Keratinocyte (primary cell): ENCODE measurements around the gene SLC7A7. TPM values are rescaled to one million over a fixed set of nuclear protein-coding genes. Genes with fewer than 3 reads are reported as not detected.
"Not testable (repeated sequence)": the region's sequence is repeated elsewhere in the genome, so short reads cannot be mapped to it uniquely, and the experiment has no call there.

Experiments
- DNase-seq: peaks from one replicate; pipeline ENCODE4 v3.0.0-alpha.2; 2011; ENCODE audit warnings: low read depth, missing footprints, low spot score
- FAIRE-seq: peaks from 2 replicates; lab custom pipeline; 2011; peaks lifted over from hg19 to GRCh38; lab: Jason Lieb, UNC
- H2AFZ ChIP-seq: 2 replicates; pipeline ENCODE4 v1.6.0; 2012; ENCODE audit warnings: low read length, control low read depth, inconsistent platforms; ENCODE audit not compliant: control insufficient read depth
- H3K27ac ChIP-seq: 2 replicates; pipeline ENCODE4 v1.5.1; 2011; ENCODE audit warnings: low read length; ENCODE audit not compliant: control insufficient read depth, insufficient read depth
- H3K27me3 ChIP-seq: 3 replicates; pipeline ENCODE4 v1.6.0; 2011; ENCODE audit warnings: low read length; ENCODE audit not compliant: control insufficient read depth, insufficient read depth; ENCODE audit errors: extremely low read depth
- H3K36me3 ChIP-seq, 2 experiments: 2 replicates in 1 of 2; 3 replicates in 1 of 2; pipeline ENCODE4 v1.5.1; 2011; ENCODE audit warnings: low read length in 2 of 2, mild to moderate bottlenecking in 1 of 2; ENCODE audit not compliant: control insufficient read depth in 2 of 2, insufficient read depth in 2 of 2; ENCODE audit errors: extremely low read depth in 1 of 2
- H3K4me1 ChIP-seq: 3 replicates; pipeline ENCODE4 v1.5.1; 2011; ENCODE audit warnings: low read length; ENCODE audit not compliant: control insufficient read depth, insufficient read depth; ENCODE audit errors: extremely low read depth
- H3K4me2 ChIP-seq: 3 replicates; pipeline ENCODE4 v1.6.0; 2011; ENCODE audit warnings: low read depth, low read length; ENCODE audit not compliant: control insufficient read depth, insufficient read depth; ENCODE audit errors: extremely low read depth
- H3K4me3 ChIP-seq, 3 experiments: fragments of 200-600 bp in 1 of 3; sonication (generic) in 1 of 3; 2 replicates in 2 of 3; 3 replicates in 1 of 3; pipeline ENCODE4 v1.5.1; 2011 to 2016; ENCODE audit warnings: low read length in 3 of 3, mild to moderate bottlenecking in 3 of 3, control low read depth in 2 of 3, inconsistent platforms in 1 of 3, low read depth in 1 of 3, mixed read lengths in 1 of 3, mixed run types in 1 of 3, moderate library complexity in 1 of 3; ENCODE audit not compliant: control insufficient read depth in 2 of 3, insufficient read depth in 2 of 3; ENCODE audit errors: extremely low read depth in 1 of 3
- H3K79me2 ChIP-seq: 2 replicates; pipeline ENCODE4 v1.6.0; 2012; ENCODE audit warnings: low read length; ENCODE audit not compliant: control insufficient read depth, insufficient read depth
- H3K9ac ChIP-seq: 3 replicates; pipeline ENCODE4 v1.6.0; 2011; ENCODE audit warnings: low read length; ENCODE audit not compliant: control insufficient read depth, insufficient read depth; ENCODE audit errors: extremely low read depth
- H3K9me1 ChIP-seq: 3 replicates; pipeline ENCODE4 v1.6.0; 2011; ENCODE audit warnings: low read length; ENCODE audit not compliant: control insufficient read depth, insufficient read depth; ENCODE audit errors: extremely low read depth
- H3K9me3 ChIP-seq: 2 replicates; pipeline ENCODE4 v1.5.1; 2012; ENCODE audit warnings: low read depth, low read length; ENCODE audit not compliant: control insufficient read depth
- H4K20me1 ChIP-seq: 3 replicates; pipeline ENCODE4 v1.6.0; 2011; ENCODE audit warnings: low read length; ENCODE audit not compliant: control insufficient read depth, insufficient read depth; ENCODE audit errors: extremely low read depth
- EZH2 ChIP-seq: IDR thresholded peaks from one replicate; pipeline ENCODE4 v1.6.1; 2012; ENCODE audit warnings: inconsistent platforms, mild to moderate bottlenecking, low read length, moderate library complexity
- dilution Hi-C: fragments of 300-500 bp; cut with MboI; formaldehyde crosslinking; loops from one replicate; pipeline ENCODE4 v1.7.0; 2020; ENCODE audit warnings: low sequenced_read_pairs; ENCODE audit not compliant: extremely low pct_ligation_motif_present
- polyA plus RNA-seq, 5 experiments: library from polyadenylated mRNA; depleted of rRNA in 3 of 5; stranded (reverse) in 3 of 5; stranded (forward) in 1 of 5; unstranded in 1 of 5; fragments of >200 nt; gene quantifications; 1 replicate in 1 of 5; 2 replicates in 3 of 5; 3 replicates in 1 of 5; pipeline versions ENCODE4 v1.2.1 to v1.2.3, GENCODE V29; 2011 to 2012; ENCODE audit warnings: missing spikeins in 2 of 5, low read depth in 1 of 5, low replicate concordance in 1 of 5
- TF ChIP-seq, protein P1 (sequence below), 3 experiments: IDR thresholded peaks in 1 of 3; conservative IDR thresholded peaks in 1 of 3; optimal IDR thresholded peaks in 1 of 3; 2 replicates in 2 of 3; 3 replicates in 1 of 3; pipeline versions ENCODE3 to v1.5.1; 2011; ENCODE audit warnings: low read length in 3 of 3, mild to moderate bottlenecking in 3 of 3, moderate library complexity in 2 of 3, control low read depth in 1 of 3, inconsistent platforms in 1 of 3; ENCODE audit not compliant: insufficient read depth in 2 of 3; ENCODE audit errors: extremely low read depth in 1 of 3

The SLC7A7 gene
- polyA plus RNA-seq, 1 donor (not counting 4 experiments of a cell fraction or from before 2014, with no cell fraction given) = 0.20 TPM

DNA sequence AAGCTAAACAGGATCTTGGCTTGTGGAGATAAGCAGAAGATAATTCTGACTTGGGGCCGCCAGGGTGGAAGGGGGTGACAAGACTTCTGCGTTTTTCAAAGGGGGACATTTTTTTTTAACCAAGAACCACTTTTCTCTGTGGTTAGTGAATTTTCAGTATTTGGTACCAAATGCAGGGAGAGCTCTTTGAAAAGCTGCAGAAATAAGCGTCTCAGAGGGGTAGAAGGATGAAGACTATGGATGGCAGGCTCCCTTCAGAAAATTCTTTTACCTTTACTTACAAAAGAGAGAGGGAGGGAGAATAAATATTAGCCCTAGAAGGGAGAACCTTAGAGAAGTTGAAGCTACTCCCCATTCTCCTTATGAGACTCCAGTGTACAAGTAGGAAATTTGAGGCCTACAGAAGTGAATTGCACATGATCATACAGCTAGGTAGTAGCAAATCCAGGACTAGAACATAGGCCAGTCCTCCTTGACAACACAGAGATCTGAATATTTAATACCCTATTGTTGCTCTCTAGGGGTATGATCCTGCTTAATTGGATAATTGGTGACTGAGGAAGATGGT lies 15.3 kb upstream of the SLC7A7 start:
- H3K27ac ChIP-seq = peak overlapping the region; percentile 82
- peaks cover 9 to 13% of the 10 kb centered on the region in 2 experiments for H3K36me3 ChIP-seq
- peaks cover 24% of the 10 kb centered on the region for H3K79me2 ChIP-seq
- TF ChIP-seq, protein P1, sequence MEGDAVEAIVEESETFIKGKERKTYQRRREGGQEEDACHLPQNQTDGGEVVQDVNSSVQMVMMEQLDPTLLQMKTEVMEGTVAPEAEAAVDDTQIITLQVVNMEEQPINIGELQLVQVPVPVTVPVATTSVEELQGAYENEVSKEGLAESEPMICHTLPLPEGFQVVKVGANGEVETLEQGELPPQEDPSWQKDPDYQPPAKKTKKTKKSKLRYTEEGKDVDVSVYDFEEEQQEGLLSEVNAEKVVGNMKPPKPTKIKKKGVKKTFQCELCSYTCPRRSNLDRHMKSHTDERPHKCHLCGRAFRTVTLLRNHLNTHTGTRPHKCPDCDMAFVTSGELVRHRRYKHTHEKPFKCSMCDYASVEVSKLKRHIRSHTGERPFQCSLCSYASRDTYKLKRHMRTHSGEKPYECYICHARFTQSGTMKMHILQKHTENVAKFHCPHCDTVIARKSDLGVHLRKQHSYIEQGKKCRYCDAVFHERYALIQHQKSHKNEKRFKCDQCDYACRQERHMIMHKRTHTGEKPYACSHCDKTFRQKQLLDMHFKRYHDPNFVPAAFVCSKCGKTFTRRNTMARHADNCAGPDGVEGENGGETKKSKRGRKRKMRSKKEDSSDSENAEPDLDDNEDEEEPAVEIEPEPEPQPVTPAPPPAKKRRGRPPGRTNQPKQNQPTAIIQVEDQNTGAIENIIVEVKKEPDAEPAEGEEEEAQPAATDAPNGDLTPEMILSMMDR (optimal IDR thresholded peaks at IDR 0.05 in 1 of 3, IDR thresholded peaks at IDR 0.05 in 1 of 3, conservative IDR thresholded peaks at IDR 0.05 in 1 of 3; ENCODE audit: extremely low read depth in 1 of 3, insufficient read depth in 2 of 3, low read length in 3 of 3) = no peak
- no peak for TF ChIP-seq EZH2
- DNase-seq = no peak
- no peaks in the 10 kb centered on the region for H3K9me3 ChIP-seq
- H3K4me2 ChIP-seq = peak overlapping the region; percentile 97
- H3K9me1 ChIP-seq = no peaks in the 10 kb centered on the region
- H3K27me3 ChIP-seq = no peaks in the 10 kb centered on the region
- H3K4me3 ChIP-seq = peak overlapping the region; percentile 70 to 99 (median 92)
- no peak for FAIRE-seq
- H3K9ac ChIP-seq = peak overlapping the region; percentile 93
- H3K4me1 ChIP-seq = peaks cover 13% of the 10 kb centered on the region
- no peaks in the 10 kb centered on the region for H4K20me1 ChIP-seq
- dilution Hi-C loops = no loop called here
- H2AFZ ChIP-seq = no peak overlapping the region

DNA sequence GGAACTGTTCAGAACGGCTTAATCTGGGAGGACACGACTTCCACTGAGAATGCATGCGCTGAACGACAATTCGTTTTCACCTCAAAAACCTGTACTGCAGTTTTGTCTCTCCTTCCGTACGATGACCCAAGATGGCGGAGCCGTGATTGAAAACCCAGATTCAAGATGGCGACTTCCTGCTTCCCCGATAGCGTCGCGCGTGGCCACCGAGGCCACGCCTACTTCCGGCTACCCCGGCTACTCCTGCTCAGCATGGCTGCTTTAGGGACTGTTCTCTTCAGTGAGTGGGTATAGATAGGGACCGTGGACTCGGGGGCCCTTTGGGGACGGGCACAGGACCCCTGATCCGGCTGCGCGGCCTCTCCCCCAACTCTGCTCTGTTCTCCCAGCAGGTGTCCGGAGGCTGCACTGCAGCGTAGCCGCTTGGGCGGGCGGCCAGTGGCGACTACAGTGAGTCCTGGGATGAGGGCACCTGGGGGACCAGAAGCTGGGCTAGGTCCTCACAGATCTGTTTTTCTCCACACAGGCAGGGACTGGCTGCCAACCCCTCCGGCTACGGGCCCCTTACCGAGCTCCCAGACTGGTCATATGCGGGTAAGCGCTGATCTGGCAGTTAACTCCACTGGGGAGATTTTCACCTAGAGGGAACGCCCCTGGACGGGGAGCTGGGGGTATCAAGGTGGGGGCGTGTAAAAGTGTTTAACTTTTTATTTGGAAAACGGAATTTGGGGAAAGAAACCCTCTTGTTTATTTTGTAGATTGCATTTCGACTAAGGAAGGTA lies 14.6 kb upstream of the SLC7A7 start, which contains the start of gene MRPL52:
Gene MRPL52, plus strand, starts transcription at position 227 of the 782 bp plus-strand sequence. Its CDS starts 26 bp downstream, at position 253.
- H3K9me1 ChIP-seq = no peaks in the 10 kb centered on the region
- H4K20me1 ChIP-seq = no peaks in the 10 kb centered on the region
- dilution Hi-C loops = no loop called here
- DNase-seq (no peak), FAIRE-seq (peak; percentile 71)
- H3K4me3 ChIP-seq = peak within 1 kb of the TSS; percentile 70 to 99 (median 92)
- H3K9me3 ChIP-seq = no peaks in the 10 kb centered on the region
- peaks cover 9 to 13% of the 10 kb centered on the region in 2 experiments for H3K36me3 ChIP-seq
- H3K4me2 ChIP-seq = peak within 1 kb of the TSS; percentile 97
- H3K27me3 ChIP-seq = no peaks in the 10 kb centered on the region
- peaks cover 16% of the 10 kb centered on the region for H3K4me1 ChIP-seq
- peak within 1 kb of the TSS; percentile 82 for H3K27ac ChIP-seq
- TF ChIP-seq, protein P1 (optimal IDR thresholded peaks at IDR 0.05 in 1 of 3, IDR thresholded peaks at IDR 0.05 in 1 of 3, conservative IDR thresholded peaks at IDR 0.05 in 1 of 3; ENCODE audit: extremely low read depth in 1 of 3, insufficient read depth in 2 of 3, low read length in 3 of 3) = no peak
- TF ChIP-seq EZH2 = no peak
- peak within 1 kb of the TSS; percentile 93 for H3K9ac ChIP-seq
- peak within 1 kb of the TSS; percentile 97 for H2AFZ ChIP-seq
- peaks cover 24% of the 10 kb centered on the region for H3K79me2 ChIP-seq

DNA sequence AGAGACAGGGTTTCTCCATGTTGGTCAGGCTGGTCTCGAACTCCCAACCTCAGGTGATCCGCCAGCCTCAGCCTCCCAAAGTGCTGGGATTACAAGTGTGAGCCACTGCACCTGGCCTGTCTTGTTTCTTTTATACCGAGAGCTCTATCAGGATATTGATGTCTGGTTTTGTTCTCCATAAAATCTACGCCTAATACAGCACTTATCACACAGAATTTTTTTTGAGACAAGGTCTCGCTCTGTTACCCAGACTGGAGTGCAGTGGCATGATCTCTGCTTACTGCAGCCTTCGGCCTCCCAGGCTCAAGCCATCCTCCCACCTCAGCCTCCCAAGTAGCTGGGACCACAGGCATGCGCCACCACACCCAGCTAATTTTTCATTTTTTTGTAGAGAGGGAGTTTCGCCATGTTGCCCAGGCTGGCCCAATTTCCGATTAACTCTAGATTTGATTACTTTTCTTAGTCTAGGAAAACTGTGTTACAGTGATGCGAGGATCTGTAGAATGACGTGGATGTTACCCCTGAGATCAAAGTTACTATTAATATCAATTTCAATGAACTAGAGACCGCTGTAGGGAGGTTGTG lies 13.9 kb upstream of the SLC7A7 start:
- H4K20me1 ChIP-seq, FAIRE-seq, H3K9me3 ChIP-seq, H3K9me1 ChIP-seq, dilution Hi-C loops, DNase-seq, H3K27me3 ChIP-seq: not testable (repeated sequence)
- H2AFZ ChIP-seq = peak overlapping the region; percentile 97
- H3K4me1 ChIP-seq = peaks cover 21% of the 10 kb centered on the region
- peaks cover 24% of the 10 kb centered on the region for H3K79me2 ChIP-seq
- peak overlapping the region; percentile 82 for H3K27ac ChIP-seq
- H3K36me3 ChIP-seq = peaks cover 7 to 10% of the 10 kb centered on the region in 2 experiments
- H3K4me3 ChIP-seq = peak overlapping the region; percentile 70 to 99 (median 92)
- H3K9ac ChIP-seq = peak overlapping the region; percentile 93
- peak overlapping the region; percentile 97 for H3K4me2 ChIP-seq
